Peyer's patch (tissue), 4 donors: ENCODE data around the gene RPTOR. TPM values are rescaled to one million over a fixed set of nuclear protein-coding genes. Genes with fewer than 3 reads are reported as not detected.

ENCODE experiments used
- DNase-seq, 3 donors: peaks; one replicate each; pipeline ENCODE4 v3.0.0-alpha.2; 2017 to 2019
- H3K27ac ChIP-seq, 4 donors: fragments of 200-600 bp; sonication (generic); one replicate each; pipeline ENCODE4 v1.5.1; 2016 to 2019
- H3K27me3 ChIP-seq, 2 donors: fragments of 200-600 bp; sonication (generic); one replicate each; pipeline ENCODE4 v1.5.1; 2019
- H3K36me3 ChIP-seq, 3 donors: fragments of 200-600 bp; sonication (generic); one replicate each; pipeline ENCODE4 v1.5.1; 2016 to 2019
- H3K4me1 ChIP-seq, 4 donors: fragments of 200-600 bp; sonication (generic); one replicate each; pipeline ENCODE4 v1.5.1; 2016 to 2019
- H3K4me3 ChIP-seq, 4 donors: fragments of 200-600 bp; sonication (generic); 1 replicate in 3 of 4; 2 replicates in 1 of 4; pipeline ENCODE4 v1.5.1; 2016 to 2019; ENCODE audit warnings: mild to moderate bottlenecking in 1 of 4
- H3K9me3 ChIP-seq, 4 donors: fragments of 200-600 bp; sonication (generic); one replicate each; pipeline ENCODE4 v1.5.1; 2016 to 2019; ENCODE audit warnings: mild to moderate bottlenecking in 1 of 4
- POLR2A ChIP-seq, 2 donors: fragments of 450-650 bp; IDR thresholded peaks; one replicate each; pipeline ENCODE4 v1.5.1; 2017; ENCODE audit warnings: antibody characterized with exemption in 2 of 2, mild to moderate bottlenecking in 2 of 2, moderate library complexity in 2 of 2
- total RNA-seq, 4 donors: library from RNA; depleted of rRNA; stranded (reverse); fragments of >200 nt; gene quantifications; one replicate each; pipeline ENCODE4 v1.1.0, GENCODE V29; 2016
- TF ChIP-seq, protein P1 (sequence below), 6 experiments: fragments of 450-650 bp in 4 of 6; fragments of 200-600 bp in 2 of 6; sonication (generic) in 1 of 6; IDR thresholded peaks; one replicate each; pipeline ENCODE4 v1.5.1; 2017 to 2019; ENCODE audit warnings: antibody characterized with exemption in 6 of 6, mild to moderate bottlenecking in 3 of 6, moderate library complexity in 1 of 6

Gene RPTOR
- total RNA-seq, 4 donors from 2014 or later: 42.4 to 73.6 (median 64.2) TPM

DNA sequence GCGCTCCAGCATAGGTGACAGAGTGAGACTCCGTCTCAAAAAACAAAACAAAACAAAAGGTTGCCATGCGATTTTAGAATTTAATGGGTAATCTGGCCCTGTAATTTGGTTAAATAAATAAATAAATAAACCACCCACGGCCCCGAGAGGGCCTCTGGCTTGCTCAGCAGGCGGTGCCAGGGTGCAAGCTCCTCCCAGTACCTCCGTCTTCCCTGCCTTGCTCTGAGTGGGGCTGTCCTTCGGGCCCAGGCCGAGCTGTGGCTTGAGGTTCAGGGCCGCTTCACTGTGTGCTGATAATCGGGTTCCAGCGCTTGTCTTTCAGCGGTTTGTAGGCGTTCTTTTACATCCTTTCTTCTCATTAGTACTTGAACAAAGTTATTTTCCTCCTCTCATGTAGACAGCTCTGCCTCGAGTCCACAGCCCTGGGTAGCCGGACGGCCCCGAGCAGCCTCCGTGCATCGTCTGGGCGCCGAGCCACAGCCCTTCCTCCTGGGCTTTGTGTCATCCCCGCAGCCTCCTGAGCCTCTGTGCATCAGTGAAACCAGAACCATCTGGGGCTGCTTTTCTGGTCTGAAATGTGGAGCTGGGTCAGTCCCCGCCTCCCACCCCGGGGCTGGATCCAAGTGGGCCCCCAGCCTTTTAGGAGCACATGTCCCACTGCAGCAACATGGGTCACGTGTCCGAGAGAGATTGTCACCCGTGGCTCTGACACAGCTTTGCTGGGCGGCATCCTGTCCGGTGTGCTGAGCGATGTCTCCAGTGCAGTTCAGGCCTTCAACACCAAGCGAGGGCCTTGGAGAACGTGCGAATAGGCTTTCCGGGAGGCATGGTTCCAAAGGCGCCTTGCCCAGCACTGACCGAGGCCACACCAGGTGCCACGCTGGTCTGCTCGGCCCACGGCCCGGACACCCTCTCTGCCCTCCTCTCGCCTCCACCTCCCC, 289.6 kb downstream of the RPTOR start:
- H3K36me3 ChIP-seq: peaks cover 0 to 7% (median 0%) of the 10 kb centered on the region in 3 donors
- H3K4me1 ChIP-seq: peaks cover 0 to 18% (median 5%) of the 10 kb centered on the region in 4 donors
- H3K27me3 ChIP-seq: no peaks in the 10 kb centered on the region
- peak overlapping the region; percentile 67 to 86 (median 83) for H3K27ac ChIP-seq
- no peak overlapping the region for H3K4me3 ChIP-seq
- no peaks in the 10 kb centered on the region for H3K9me3 ChIP-seq
- peak in 1 of 3 donors; percentile 50 for DNase-seq
- TF ChIP-seq POLR2A (IDR thresholded peaks at IDR 0.05): no peak
- TF ChIP-seq, protein P1, sequence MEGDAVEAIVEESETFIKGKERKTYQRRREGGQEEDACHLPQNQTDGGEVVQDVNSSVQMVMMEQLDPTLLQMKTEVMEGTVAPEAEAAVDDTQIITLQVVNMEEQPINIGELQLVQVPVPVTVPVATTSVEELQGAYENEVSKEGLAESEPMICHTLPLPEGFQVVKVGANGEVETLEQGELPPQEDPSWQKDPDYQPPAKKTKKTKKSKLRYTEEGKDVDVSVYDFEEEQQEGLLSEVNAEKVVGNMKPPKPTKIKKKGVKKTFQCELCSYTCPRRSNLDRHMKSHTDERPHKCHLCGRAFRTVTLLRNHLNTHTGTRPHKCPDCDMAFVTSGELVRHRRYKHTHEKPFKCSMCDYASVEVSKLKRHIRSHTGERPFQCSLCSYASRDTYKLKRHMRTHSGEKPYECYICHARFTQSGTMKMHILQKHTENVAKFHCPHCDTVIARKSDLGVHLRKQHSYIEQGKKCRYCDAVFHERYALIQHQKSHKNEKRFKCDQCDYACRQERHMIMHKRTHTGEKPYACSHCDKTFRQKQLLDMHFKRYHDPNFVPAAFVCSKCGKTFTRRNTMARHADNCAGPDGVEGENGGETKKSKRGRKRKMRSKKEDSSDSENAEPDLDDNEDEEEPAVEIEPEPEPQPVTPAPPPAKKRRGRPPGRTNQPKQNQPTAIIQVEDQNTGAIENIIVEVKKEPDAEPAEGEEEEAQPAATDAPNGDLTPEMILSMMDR (IDR thresholded peaks at IDR 0.05): no peak

DNA sequence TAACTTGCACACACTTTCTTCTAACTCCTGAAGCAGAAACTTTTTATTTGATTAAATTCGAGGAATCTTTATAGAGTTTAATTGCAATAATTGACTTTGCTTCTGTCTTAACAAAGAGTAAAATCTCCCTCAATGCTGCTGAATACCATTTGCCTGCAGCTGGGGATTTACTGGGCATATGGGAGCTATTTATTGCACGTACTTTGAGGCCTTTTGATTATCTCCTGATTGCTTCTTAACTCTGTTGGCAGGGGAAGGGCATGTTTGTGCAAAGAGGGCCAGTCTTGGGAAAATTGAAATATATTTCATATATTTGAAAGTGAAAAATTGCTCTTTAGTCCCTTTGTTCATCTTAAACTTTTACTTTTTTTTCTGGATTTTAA, 290.2 kb downstream of the RPTOR start:
- peak overlapping the region in 2 of 4 donors; percentile 67 to 86 for H3K27ac ChIP-seq
- peaks cover 0 to 7% (median 0%) of the 10 kb centered on the region in 3 donors for H3K36me3 ChIP-seq
- no peaks in the 10 kb centered on the region for H3K27me3 ChIP-seq
- peaks cover 0 to 18% (median 5%) of the 10 kb centered on the region in 4 donors for H3K4me1 ChIP-seq
- TF ChIP-seq, protein P1 (IDR thresholded peaks at IDR 0.05): no peak
- no peak for TF ChIP-seq POLR2A (IDR thresholded peaks at IDR 0.05)
- no peak for DNase-seq
- H3K9me3 ChIP-seq: no peaks in the 10 kb centered on the region
- no peak overlapping the region for H3K4me3 ChIP-seq

DNA sequence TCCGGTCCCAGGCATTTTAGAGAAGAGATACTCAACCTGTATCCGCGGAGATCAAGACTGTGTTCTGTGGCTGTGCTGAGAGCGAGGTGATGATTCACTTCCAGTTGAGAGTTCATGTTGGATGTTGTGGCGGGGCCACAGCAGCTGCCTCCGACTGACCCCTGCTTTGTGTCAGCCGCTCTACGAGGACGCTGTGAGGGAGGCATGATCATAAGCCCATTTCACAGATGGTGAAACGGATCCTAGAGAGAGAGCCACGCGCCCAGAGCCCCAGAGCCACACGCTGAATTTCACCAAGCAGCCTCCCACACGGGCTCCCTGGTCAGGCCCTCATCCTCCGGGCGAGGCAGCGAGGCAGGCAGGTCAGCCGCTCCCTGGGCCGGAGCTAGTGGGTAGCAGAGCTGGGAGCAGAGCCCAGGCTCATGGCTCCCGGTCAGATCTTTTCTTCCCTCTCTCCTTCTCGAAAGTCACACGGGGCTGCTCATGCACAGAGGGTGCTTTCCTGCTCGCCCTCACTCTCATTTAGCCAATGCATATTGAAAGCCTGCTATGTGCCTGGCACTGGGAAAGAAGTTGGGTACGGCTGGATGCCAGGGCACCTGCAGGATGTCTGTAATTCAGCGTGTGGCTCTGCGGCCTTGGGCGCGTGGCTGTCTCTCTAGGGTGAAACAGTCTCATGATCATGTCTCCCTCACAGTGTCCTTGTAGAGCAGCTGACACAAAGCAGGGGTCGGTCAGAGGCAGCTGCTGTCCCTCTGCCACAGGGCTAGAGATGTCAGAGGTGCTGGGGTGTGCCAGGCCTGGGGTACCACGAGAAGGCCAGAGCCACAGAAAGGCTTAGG, 291.4 kb downstream of the RPTOR start:
- Histone ChIP-seq H3K36me3 (peaks cover 0 to 7% (median 0%) of the 10 kb centered on the region in 3 donors), H3K9me3 (no peaks in the 10 kb centered on the region), H3K27me3 (no peaks in the 10 kb centered on the region), H3K4me1 (peaks cover 0 to 18% (median 5%) of the 10 kb centered on the region in 4 donors), H3K27ac (no peak overlapping the region), H3K4me3 (no peak overlapping the region)
- TF ChIP-seq, protein P1 (IDR thresholded peaks at IDR 0.05): no peak
- no peak for TF ChIP-seq POLR2A (IDR thresholded peaks at IDR 0.05)
- DNase-seq: no peak

DNA sequence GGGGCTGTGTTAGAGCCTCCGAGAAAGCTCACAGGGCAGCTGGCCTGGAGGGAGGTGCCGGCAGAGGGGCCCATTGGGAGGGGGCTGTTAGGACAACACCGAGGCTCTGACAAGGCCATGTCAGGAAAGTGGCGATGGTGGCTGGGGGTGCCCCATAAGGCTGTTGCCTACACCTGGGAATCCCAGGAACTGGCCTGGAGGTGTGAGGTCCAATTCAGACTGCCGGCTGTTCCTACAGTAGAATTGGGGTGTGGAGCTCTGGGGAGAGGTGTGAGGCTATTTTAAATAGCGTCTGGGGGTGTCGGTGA, 292.0 kb downstream of the RPTOR start:
- H3K27ac ChIP-seq: no peak overlapping the region
- H3K9me3 ChIP-seq: no peaks in the 10 kb centered on the region
- no peak overlapping the region for H3K4me3 ChIP-seq
- DNase-seq: no peak
- H3K4me1 ChIP-seq: peaks cover 0 to 18% (median 5%) of the 10 kb centered on the region in 4 donors
- H3K27me3 ChIP-seq: no peaks in the 10 kb centered on the region
- no peak for TF ChIP-seq POLR2A (IDR thresholded peaks at IDR 0.05)
- TF ChIP-seq, protein P1 (IDR thresholded peaks at IDR 0.05): no peak
- peaks cover 0 to 7% (median 0%) of the 10 kb centered on the region in 3 donors for H3K36me3 ChIP-seq

DNA sequence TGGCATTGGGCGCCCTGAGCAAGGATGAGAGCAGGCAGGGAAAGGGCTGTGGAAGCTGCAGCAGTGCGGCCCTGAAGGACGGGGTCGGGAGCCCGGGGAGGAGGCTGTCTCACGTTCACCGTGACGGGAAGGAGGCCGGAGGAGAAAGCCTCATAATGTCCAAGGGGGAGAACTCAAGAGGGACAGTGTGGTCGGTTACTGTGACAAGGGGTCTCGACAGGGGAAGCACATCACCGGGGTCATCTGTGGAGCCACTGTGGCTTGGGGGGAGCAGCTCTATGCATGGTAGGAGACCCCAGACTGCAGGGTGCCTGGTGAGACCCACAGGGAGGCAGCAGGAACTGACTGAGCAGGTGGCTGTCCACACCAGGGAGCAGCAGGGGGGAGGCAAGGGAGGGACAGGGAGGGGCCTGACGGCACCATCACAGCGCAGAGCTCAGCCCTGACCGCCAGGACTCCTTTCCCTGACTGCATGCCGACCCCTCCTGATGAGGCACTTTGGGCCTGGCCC, 292.4 kb downstream of the RPTOR start:
- H3K4me1 ChIP-seq: peaks cover 0 to 16% (median 5%) of the 10 kb centered on the region in 4 donors

More for the DNA sequence above, 292.4 kb downstream of the RPTOR start:
- Histone ChIP-seq H3K27me3 (no peaks in the 10 kb centered on the region), H3K36me3 (peaks cover 0 to 7% (median 0%) of the 10 kb centered on the region in 3 donors), H3K27ac (no peak overlapping the region), H3K4me3 (no peak overlapping the region), H3K9me3 (no peaks in the 10 kb centered on the region)
- no peak for DNase-seq
- TF ChIP-seq POLR2A (IDR thresholded peaks at IDR 0.05): no peak
- TF ChIP-seq, protein P1 (IDR thresholded peaks at IDR 0.05): no peak
